DND-41 (cell line): ENCODE results near the gene SLC26A6.

Experiments used
- ATAC-seq: fragments of 200-7000 bp; cut with Tn5 transposase; 3 replicates; pipeline ENCODE4 v1.9.1; 2021; ENCODE audit warnings: low read depth; ENCODE audit not compliant: insufficient read depth
- DNase-seq: peaks from one replicate; pipeline ENCODE4 v3.0.0-alpha.2; 2020
- H2AFZ ChIP-seq: 2 replicates; pipeline ENCODE4 v1.6.0; 2012; ENCODE audit warnings: low read depth, low read length
- H3K27ac ChIP-seq: 2 replicates; pipeline ENCODE4 v1.5.1; 2012; ENCODE audit warnings: low read length, inconsistent platforms
- H3K27me3 ChIP-seq: fragments of 200-600 bp; sonication (generic); 2 replicates; pipeline ENCODE4 v1.6.0; 2012; ENCODE audit warnings: low read length, mild to moderate bottlenecking, inconsistent platforms; ENCODE audit not compliant: insufficient read depth, poor library complexity
- H3K36me3 ChIP-seq: 2 replicates; pipeline ENCODE4 v1.5.1; 2012; ENCODE audit warnings: low read length, inconsistent platforms; ENCODE audit not compliant: insufficient read depth
- H3K4me1 ChIP-seq: 2 replicates; pipeline ENCODE4 v1.5.1; 2012; ENCODE audit warnings: mild to moderate bottlenecking, low read length; ENCODE audit not compliant: insufficient read depth
- H3K4me2 ChIP-seq: 2 replicates; pipeline ENCODE4 v1.6.0; 2012; ENCODE audit warnings: mild to moderate bottlenecking, moderate library complexity, low read length, inconsistent platforms; ENCODE audit not compliant: insufficient read depth
- H3K4me3 ChIP-seq, 2 experiments: fragments of 200-600 bp in 1 of 2; shearing (Covaris generic) in 1 of 2; 2 replicates each; pipeline ENCODE4 v1.5.1; 2012 to 2016; ENCODE audit warnings: inconsistent platforms in 2 of 2, low read length in 2 of 2, mild to moderate bottlenecking in 2 of 2, low read depth in 1 of 2, moderate library complexity in 1 of 2
- H3K79me2 ChIP-seq: 2 replicates; pipeline ENCODE4 v1.6.0; 2012; ENCODE audit warnings: low read length, inconsistent platforms; ENCODE audit not compliant: insufficient read depth
- H3K9ac ChIP-seq: 2 replicates; pipeline ENCODE4 v1.6.0; 2012; ENCODE audit warnings: low read depth, mild to moderate bottlenecking, inconsistent platforms, low read length, moderate library complexity
- H3K9me3 ChIP-seq: 2 replicates; pipeline ENCODE4 v1.5.1; 2012; ENCODE audit warnings: low read length, moderate library complexity, mild to moderate bottlenecking, inconsistent platforms; ENCODE audit not compliant: insufficient read depth, severe bottlenecking
- H4K20me1 ChIP-seq: 2 replicates; pipeline ENCODE4 v1.6.0; 2012; ENCODE audit warnings: low read length; ENCODE audit not compliant: insufficient read depth
- CTCF ChIP-seq: IDR thresholded peaks from 2 replicates; pipeline ENCODE4 v1.5.1; 2012; ENCODE audit warnings: borderline replicate concordance, low read length, moderate library complexity, mild to moderate bottlenecking; ENCODE audit not compliant: poor library complexity, severe bottlenecking; ENCODE audit errors: extremely low read depth
- EZH2 ChIP-seq: IDR thresholded peaks from 3 replicates; pipeline ENCODE4 v1.6.1; 2012; ENCODE audit warnings: borderline replicate concordance, low read depth, mild to moderate bottlenecking, moderate library complexity, low read length, inconsistent platforms; ENCODE audit not compliant: severe bottlenecking

Gene SLC26A6

GRCh38 chr3:48655606-48656005 is 20.3 kb upstream of the SLC26A6 start:
- Histone ChIP-seq H3K9ac (no peak overlapping the region), H3K36me3 (no peaks in the 10 kb centered on the region), H3K9me3 (no peaks in the 10 kb centered on the region), H3K4me2 (no peak overlapping the region), H3K27me3 (no peaks in the 10 kb centered on the region), H3K4me1 (no peaks in the 10 kb centered on the region), H4K20me1 (peaks cover 6% of the 10 kb centered on the region; the same call in 1 of the 2 replicates), H3K79me2 (no peaks in the 10 kb centered on the region), H2AFZ (no peak overlapping the region), H3K4me3 (no peak overlapping the region), H3K27ac (no peak overlapping the region)
- TF ChIP-seq CTCF (no peak), EZH2 (no peak)
- DNase-seq (no peak), ATAC-seq (no peak)

- no peaks in the 10 kb centered on the region for H3K27me3 ChIP-seq
- no peak overlapping the region for H3K9ac ChIP-seq
- H2AFZ ChIP-seq, result no peak overlapping the region
- H3K4me2 ChIP-seq, result no peak overlapping the region
- H3K79me2 ChIP-seq, result no peaks in the 10 kb centered on the region
- peaks cover 6% of the 10 kb centered on the region; the same call in 1 of the 2 replicates for H4K20me1 ChIP-seq
- no peak overlapping the region for H3K27ac ChIP-seq
- no peak for ATAC-seq
- H3K9me3 ChIP-seq, result no peaks in the 10 kb centered on the region
- no peak overlapping the region for H3K4me3 ChIP-seq
- DNase-seq, result no peak
- H3K36me3 ChIP-seq, result no peaks in the 10 kb centered on the region
- no peak for TF ChIP-seq CTCF
- no peak for TF ChIP-seq EZH2
- no peaks in the 10 kb centered on the region for H3K4me1 ChIP-seq
Observed at GRCh38 chr3:48655063-48655462, 19.8 kb upstream of the SLC26A6 start.

GRCh38 chr3:48652923-48653715 is 17.9 kb upstream of the SLC26A6 start:
- Histone ChIP-seq H3K4me1 (no peaks in the 10 kb centered on the region), H3K9me3 (no peaks in the 10 kb centered on the region), H4K20me1 (peaks cover 6% of the 10 kb centered on the region; the same call in 1 of the 2 replicates), H3K4me3 (no peak overlapping the region), H3K27ac (no peak overlapping the region), H3K79me2 (no peaks in the 10 kb centered on the region), H2AFZ (no peak overlapping the region), H3K27me3 (no peaks in the 10 kb centered on the region), H3K4me2 (no peak overlapping the region), H3K9ac (no peak overlapping the region), H3K36me3 (no peaks in the 10 kb centered on the region)
- DNase-seq (no peak), ATAC-seq (no peak)
- TF ChIP-seq EZH2 (no peak), CTCF (no peak)
